H1 (cell line): Measurements from ENCODE around the gene TCAIM. TPM values are rescaled to one million over a fixed set of nuclear protein-coding genes. Genes with fewer than 3 reads are reported as not detected.

Experiments
- CHD2 ChIP-seq: IDR thresholded peaks from 2 replicates; pipeline ENCODE4 v1.6.1; 2012; ENCODE audit warnings: low read length, improper control_type of control experiment
- HDAC6 ChIP-seq: IDR thresholded peaks from one replicate; pipeline ENCODE4 v1.7.1; 2012; ENCODE audit warnings: low read depth, mild to moderate bottlenecking, inconsistent platforms, low read length, moderate library complexity
- RAD21 ChIP-seq, 2 experiments: IDR thresholded peaks in 1 of 2; conservative IDR thresholded peaks in 1 of 2; 2 replicates each; pipeline ENCODE4 v1.6.1; 2011; ENCODE audit warnings: low read depth in 2 of 2, low read length in 2 of 2, improper control_type of control experiment in 1 of 2, inconsistent platforms in 1 of 2, mild to moderate bottlenecking in 1 of 2, moderate library complexity in 1 of 2
- RNF2 ChIP-seq: fragments of 200-900, 300-1000 bp; sonication (generic); IDR thresholded peaks from 2 replicates; pipeline ENCODE4 v1.7.1; 2016; ENCODE audit warnings: borderline replicate concordance, low read depth, mild to moderate bottlenecking, antibody characterized with exemption, low read length; ENCODE audit not compliant: poor library complexity, severe bottlenecking; ENCODE audit errors: missing control alignments
- SAP30 ChIP-seq: fragments of 300-600 bp; sonication (generic); IDR thresholded peaks from 2 replicates; pipeline ENCODE4 v1.7.1; 2012; ENCODE audit warnings: low read length, moderate library complexity, mild to moderate bottlenecking, inconsistent platforms; ENCODE audit not compliant: insufficient read depth, insufficient replicate concordance
- SP1 ChIP-seq: IDR thresholded peaks from 2 replicates; pipeline ENCODE4 v1.6.1; 2011; ENCODE audit warnings: low read depth, low read length
- SP2 ChIP-seq: IDR thresholded peaks from 2 replicates; pipeline ENCODE4 v1.6.1; 2012; ENCODE audit warnings: mild to moderate bottlenecking, low read length, inconsistent platforms
- SRF ChIP-seq: IDR thresholded peaks from 2 replicates; pipeline ENCODE4 v1.6.1; 2011; ENCODE audit warnings: mild to moderate bottlenecking, low read depth, low read length, moderate library complexity
- TCF12 ChIP-seq: IDR thresholded peaks from 2 replicates; pipeline ENCODE4 v1.6.1; 2011; ENCODE audit warnings: low read depth, mild to moderate bottlenecking, low read length
- ZNF274 ChIP-seq: IDR thresholded peaks from 2 replicates; pipeline ENCODE4 v1.7.0; 2012; ENCODE audit warnings: low read length, borderline replicate concordance; ENCODE audit errors: extremely low read depth
- polyA plus RNA-seq, 7 experiments: library from polyadenylated mRNA; depleted of rRNA in 3 of 7; stranded (reverse) in 5 of 7; unstranded in 2 of 7; fragments of >200 nt in 5 of 7; fragments of 200-250 nt in 2 of 7; gene quantifications; 1 replicate in 5 of 7; 2 replicates in 1 of 7; 4 replicates in 1 of 7; pipeline versions ENCODE4 v1.2.1 to v1.2.3, GENCODE V29; 2011 to 2013; ENCODE audit warnings: missing spikeins in 2 of 7, mixed read lengths in 2 of 7
- total RNA-seq: library from RNA; stranded (reverse); fragmentation: NEBNext Ultra II Directional; extraction: Animal tissue kit (Norgen Biotek cat#: 25700); gene quantifications from 2 replicates; pipeline ENCODE4 v1.2.1, GENCODE V29; 2021
- TF ChIP-seq, protein P1 (sequence below): fragments of 300-600 bp; sonication (generic); IDR thresholded peaks from 2 replicates; pipeline ENCODE4 v1.7.1; 2012; ENCODE audit warnings: low read length, moderate library complexity, mild to moderate bottlenecking, inconsistent platforms; ENCODE audit not compliant: insufficient replicate concordance

Gene TCAIM
- total and polyA plus RNA-seq, 2 of the 8 experiments (the other 6 are each of a cell fraction or from before 2014, with no cell fraction given), result 6.9 to 22.1 TPM

DNA sequence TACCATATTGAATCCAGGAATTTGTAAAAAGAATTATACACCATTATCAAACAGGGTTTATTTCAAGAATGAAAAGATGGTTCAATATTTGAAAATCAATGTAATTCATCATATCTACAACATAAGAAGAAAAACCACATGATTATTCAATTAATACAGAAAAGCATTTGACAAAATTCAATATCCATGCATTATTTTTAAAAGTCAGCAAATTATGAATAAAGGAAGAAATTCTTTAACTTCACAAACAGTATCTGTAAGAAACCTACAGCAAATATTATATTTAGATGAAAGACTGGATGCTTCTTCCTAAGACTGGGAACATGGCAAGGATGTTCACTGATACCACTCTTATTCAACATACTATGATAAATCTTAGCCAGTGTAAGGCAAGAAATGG, 41.3 kb upstream of the TCAIM start (continued):
- TF ChIP-seq, protein P1, sequence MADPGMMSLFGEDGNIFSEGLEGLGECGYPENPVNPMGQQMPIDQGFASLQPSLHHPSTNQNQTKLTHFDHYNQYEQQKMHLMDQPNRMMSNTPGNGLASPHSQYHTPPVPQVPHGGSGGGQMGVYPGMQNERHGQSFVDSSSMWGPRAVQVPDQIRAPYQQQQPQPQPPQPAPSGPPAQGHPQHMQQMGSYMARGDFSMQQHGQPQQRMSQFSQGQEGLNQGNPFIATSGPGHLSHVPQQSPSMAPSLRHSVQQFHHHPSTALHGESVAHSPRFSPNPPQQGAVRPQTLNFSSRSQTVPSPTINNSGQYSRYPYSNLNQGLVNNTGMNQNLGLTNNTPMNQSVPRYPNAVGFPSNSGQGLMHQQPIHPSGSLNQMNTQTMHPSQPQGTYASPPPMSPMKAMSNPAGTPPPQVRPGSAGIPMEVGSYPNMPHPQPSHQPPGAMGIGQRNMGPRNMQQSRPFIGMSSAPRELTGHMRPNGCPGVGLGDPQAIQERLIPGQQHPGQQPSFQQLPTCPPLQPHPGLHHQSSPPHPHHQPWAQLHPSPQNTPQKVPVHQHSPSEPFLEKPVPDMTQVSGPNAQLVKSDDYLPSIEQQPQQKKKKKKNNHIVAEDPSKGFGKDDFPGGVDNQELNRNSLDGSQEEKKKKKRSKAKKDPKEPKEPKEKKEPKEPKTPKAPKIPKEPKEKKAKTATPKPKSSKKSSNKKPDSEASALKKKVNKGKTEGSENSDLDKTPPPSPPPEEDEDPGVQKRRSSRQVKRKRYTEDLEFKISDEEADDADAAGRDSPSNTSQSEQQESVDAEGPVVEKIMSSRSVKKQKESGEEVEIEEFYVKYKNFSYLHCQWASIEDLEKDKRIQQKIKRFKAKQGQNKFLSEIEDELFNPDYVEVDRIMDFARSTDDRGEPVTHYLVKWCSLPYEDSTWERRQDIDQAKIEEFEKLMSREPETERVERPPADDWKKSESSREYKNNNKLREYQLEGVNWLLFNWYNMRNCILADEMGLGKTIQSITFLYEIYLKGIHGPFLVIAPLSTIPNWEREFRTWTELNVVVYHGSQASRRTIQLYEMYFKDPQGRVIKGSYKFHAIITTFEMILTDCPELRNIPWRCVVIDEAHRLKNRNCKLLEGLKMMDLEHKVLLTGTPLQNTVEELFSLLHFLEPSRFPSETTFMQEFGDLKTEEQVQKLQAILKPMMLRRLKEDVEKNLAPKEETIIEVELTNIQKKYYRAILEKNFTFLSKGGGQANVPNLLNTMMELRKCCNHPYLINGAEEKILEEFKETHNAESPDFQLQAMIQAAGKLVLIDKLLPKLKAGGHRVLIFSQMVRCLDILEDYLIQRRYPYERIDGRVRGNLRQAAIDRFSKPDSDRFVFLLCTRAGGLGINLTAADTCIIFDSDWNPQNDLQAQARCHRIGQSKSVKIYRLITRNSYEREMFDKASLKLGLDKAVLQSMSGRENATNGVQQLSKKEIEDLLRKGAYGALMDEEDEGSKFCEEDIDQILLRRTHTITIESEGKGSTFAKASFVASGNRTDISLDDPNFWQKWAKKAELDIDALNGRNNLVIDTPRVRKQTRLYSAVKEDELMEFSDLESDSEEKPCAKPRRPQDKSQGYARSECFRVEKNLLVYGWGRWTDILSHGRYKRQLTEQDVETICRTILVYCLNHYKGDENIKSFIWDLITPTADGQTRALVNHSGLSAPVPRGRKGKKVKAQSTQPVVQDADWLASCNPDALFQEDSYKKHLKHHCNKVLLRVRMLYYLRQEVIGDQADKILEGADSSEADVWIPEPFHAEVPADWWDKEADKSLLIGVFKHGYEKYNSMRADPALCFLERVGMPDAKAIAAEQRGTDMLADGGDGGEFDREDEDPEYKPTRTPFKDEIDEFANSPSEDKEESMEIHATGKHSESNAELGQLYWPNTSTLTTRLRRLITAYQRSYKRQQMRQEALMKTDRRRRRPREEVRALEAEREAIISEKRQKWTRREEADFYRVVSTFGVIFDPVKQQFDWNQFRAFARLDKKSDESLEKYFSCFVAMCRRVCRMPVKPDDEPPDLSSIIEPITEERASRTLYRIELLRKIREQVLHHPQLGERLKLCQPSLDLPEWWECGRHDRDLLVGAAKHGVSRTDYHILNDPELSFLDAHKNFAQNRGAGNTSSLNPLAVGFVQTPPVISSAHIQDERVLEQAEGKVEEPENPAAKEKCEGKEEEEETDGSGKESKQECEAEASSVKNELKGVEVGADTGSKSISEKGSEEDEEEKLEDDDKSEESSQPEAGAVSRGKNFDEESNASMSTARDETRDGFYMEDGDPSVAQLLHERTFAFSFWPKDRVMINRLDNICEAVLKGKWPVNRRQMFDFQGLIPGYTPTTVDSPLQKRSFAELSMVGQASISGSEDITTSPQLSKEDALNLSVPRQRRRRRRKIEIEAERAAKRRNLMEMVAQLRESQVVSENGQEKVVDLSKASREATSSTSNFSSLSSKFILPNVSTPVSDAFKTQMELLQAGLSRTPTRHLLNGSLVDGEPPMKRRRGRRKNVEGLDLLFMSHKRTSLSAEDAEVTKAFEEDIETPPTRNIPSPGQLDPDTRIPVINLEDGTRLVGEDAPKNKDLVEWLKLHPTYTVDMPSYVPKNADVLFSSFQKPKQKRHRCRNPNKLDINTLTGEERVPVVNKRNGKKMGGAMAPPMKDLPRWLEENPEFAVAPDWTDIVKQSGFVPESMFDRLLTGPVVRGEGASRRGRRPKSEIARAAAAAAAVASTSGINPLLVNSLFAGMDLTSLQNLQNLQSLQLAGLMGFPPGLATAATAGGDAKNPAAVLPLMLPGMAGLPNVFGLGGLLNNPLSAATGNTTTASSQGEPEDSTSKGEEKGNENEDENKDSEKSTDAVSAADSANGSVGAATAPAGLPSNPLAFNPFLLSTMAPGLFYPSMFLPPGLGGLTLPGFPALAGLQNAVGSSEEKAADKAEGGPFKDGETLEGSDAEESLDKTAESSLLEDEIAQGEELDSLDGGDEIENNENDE, result no peak
- TF ChIP-seq SP2 (no peak), SP1 (no peak), SAP30 (no peak), CHD2 (no peak), RAD21 (IDR thresholded peaks at IDR 0.05 in 1 of 2, conservative IDR thresholded peaks at IDR 0.05 in 1 of 2; ENCODE audit: low read depth in 2 of 2, low read length in 2 of 2) (no peak), ZNF274 (no peak), RNF2 (no peak), HDAC6 (no peak), TCF12 (no peak), SRF (no peak)
